ENCODE measurements around the gene C9orf153. TPM values are rescaled to one million over a fixed set of nuclear protein-coding genes. Genes with fewer than 3 reads are reported as not detected.

The C9orf153 gene
- total RNA-seq, 1 donor from 2014 or later, result 0.95 TPM

DNA sequence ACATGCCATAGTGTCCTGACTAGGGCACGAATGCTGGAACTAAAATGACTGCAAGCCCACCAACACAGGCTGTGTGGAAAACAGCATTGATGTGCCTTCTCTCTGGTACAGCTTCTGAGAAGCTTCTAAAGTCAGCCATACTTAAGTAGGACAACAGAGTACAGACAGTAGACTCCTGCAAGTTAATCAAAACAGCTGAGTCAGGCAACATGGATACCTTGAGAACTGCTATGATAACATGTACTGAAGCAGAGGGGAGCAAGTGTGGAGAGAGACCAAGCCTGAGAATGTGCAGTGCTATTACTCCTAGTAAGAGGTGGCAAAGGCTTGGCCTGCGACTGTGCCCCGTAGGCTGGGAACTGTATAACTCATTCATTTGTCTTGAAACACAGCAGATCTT lies 20.4 kb upstream of the C9orf153 start:
- TF ChIP-seq, protein P1, sequence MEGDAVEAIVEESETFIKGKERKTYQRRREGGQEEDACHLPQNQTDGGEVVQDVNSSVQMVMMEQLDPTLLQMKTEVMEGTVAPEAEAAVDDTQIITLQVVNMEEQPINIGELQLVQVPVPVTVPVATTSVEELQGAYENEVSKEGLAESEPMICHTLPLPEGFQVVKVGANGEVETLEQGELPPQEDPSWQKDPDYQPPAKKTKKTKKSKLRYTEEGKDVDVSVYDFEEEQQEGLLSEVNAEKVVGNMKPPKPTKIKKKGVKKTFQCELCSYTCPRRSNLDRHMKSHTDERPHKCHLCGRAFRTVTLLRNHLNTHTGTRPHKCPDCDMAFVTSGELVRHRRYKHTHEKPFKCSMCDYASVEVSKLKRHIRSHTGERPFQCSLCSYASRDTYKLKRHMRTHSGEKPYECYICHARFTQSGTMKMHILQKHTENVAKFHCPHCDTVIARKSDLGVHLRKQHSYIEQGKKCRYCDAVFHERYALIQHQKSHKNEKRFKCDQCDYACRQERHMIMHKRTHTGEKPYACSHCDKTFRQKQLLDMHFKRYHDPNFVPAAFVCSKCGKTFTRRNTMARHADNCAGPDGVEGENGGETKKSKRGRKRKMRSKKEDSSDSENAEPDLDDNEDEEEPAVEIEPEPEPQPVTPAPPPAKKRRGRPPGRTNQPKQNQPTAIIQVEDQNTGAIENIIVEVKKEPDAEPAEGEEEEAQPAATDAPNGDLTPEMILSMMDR (IDR thresholded peaks at IDR 0.05), result no peak
- Histone ChIP-seq H3K36me3 (peaks cover 10% of the 10 kb centered on the region), H3K9me3 (no peaks in the 10 kb centered on the region), H3K27me3 (ENCODE audit: low read depth) (no peaks in the 10 kb centered on the region), H3K4me1 (peaks cover 39% of the 10 kb centered on the region), H3K4me3 (no peak overlapping the region), H3K27ac (no peak overlapping the region)
- ATAC-seq, result no peak
- DNase-seq, result no peak
- intact Hi-C loops (cut with DNase I), result no loop called here

DNA sequence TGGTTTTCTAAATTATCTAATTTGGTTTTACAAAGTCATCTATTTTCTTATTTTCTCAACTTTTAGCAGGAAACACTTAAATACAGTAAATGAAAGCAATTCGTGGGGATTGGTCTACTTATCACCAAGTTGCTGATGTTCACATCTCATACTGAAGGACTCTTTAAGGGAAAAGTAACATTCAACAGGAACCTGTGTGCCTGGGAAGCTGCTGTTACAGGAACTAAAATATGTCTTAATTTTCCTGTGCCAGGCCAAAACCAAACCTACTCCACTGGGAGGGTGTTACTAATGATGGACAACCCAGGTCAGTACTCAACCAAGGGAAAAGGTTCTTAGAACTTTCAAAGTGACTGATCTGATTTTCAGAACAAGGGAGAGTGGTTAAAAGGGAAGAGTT lies 17.6 kb upstream of the C9orf153 start:
- TF ChIP-seq, protein P1 (IDR thresholded peaks at IDR 0.05), result no peak
- ATAC-seq (no peak), DNase-seq (no peak)
- H3K4me3 ChIP-seq, result no peak overlapping the region
- no peak overlapping the region for H3K27ac ChIP-seq
- H3K27me3 ChIP-seq (ENCODE audit: low read depth), result no peaks in the 10 kb centered on the region
- intact Hi-C loops (cut with DNase I), result no loop called here
- H3K9me3 ChIP-seq, result no peaks in the 10 kb centered on the region
- peaks cover 33% of the 10 kb centered on the region for H3K4me1 ChIP-seq
- peaks cover 28% of the 10 kb centered on the region for H3K36me3 ChIP-seq

DNA sequence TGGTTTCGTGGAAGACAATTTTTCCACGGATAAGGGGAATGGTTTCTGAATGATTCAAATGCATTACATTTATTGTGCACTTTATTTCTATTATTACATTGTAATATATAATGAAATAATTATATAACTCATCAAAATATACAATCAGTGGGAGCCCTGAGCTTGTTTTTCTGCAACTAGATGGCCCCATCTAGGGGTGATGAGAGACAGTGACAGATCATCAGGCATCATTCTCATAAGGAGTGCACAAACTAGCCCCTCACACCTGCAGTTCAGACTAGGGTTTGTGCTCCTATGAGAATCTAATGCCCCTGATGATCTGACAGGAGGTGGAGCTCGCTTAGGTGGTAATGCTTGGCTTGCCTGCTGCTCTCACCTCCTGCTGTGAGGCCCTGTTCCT lies 16.5 kb upstream of the C9orf153 start:
- intact Hi-C loops (cut with DNase I), result no loop called here
- Histone ChIP-seq H3K4me1 (peaks cover 28% of the 10 kb centered on the region), H3K4me3 (no peak overlapping the region), H3K27ac (no peak overlapping the region), H3K36me3 (peaks cover 40% of the 10 kb centered on the region), H3K27me3 (ENCODE audit: low read depth) (no peaks in the 10 kb centered on the region), H3K9me3 (no peaks in the 10 kb centered on the region)
- ATAC-seq (no peak), DNase-seq (no peak)
- TF ChIP-seq, protein P1 (IDR thresholded peaks at IDR 0.05), result no peak

DNA sequence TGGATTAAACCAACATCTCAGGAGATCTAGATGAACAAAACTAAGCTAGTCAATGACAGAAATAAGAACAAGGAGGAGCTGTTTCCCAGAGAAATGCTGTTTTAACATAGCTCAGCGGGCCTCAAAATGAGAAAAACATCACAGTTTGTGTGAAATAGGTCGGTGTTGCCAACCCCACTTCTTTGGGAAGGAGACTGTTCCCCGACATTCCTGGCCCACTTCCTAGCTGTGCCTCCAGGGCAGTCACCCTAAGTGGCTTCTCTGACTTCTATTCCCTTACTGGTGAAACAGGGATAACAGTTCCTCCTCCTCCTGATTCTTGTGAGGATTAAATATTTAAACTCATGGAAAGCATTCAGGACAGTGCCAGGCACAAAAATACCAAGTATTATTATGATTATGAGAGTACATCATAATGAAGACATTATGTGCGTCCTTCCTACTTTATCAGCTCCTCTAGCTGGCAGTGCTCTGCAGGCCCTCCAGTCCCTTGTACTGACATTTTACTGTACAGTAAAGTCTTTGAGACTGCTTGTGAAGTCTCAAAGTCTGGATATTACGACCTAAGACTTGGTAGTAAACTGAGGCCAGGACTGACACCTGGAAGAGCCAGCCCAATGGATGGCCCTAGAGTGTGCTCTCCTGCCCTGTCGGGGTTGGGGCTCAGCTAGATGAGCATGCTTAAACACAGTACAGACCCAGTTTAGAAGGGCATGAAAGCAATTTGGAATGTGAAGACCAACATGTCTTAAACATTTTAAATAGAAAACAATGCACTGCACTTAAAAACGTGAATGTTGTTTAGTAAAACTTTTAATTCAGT lies 15.6 kb upstream of the C9orf153 start:
- Histone ChIP-seq H3K4me3 (no peak overlapping the region), H3K27me3 (ENCODE audit: low read depth) (no peaks in the 10 kb centered on the region), H3K9me3 (no peaks in the 10 kb centered on the region), H3K27ac (no peak overlapping the region), H3K36me3 (peaks cover 40% of the 10 kb centered on the region), H3K4me1 (peaks cover 19% of the 10 kb centered on the region)
- intact Hi-C loops (cut with DNase I), result no loop called here
- ATAC-seq, result no peak
- TF ChIP-seq, protein P1 (IDR thresholded peaks at IDR 0.05), result no peak
- DNase-seq, result no peak

DNA sequence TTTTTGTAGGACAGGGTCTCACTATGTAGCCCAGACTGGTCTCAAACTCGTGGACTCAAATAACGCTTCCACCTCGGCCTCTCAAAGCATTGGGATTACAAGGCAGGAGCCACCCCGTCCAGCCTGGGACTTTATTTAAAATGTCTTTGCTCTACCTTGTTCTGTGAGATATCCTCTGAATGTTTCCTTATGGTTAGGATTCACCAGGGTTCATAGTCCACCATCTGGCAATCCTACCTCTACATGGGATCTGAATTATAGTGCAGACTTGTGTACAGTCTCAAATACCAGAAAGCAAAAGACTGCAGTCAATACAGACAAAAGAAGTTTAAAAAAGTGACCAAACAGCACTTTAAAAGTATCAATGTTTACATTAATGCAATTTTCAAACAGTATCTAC lies 12.8 kb upstream of the C9orf153 start:
- TF ChIP-seq, protein P1 (IDR thresholded peaks at IDR 0.05), result no peak
- H3K4me3 ChIP-seq, result no peak overlapping the region
- no peak overlapping the region for H3K27ac ChIP-seq
- no peaks in the 10 kb centered on the region for H3K27me3 ChIP-seq (ENCODE audit: low read depth)
- peaks cover 48% of the 10 kb centered on the region for H3K36me3 ChIP-seq
- no peaks in the 10 kb centered on the region for H3K9me3 ChIP-seq
- peaks cover 2% of the 10 kb centered on the region for H3K4me1 ChIP-seq
- DNase-seq (no peak), ATAC-seq (no peak)
- intact Hi-C loops (cut with DNase I), result no loop called here

All from lower lobe of right lung (tissue), 2 donors.